Thyroid gland (tissue), 4 donors: Measurements from ENCODE around the gene ZNF865. TPM values are rescaled to one million over a fixed set of nuclear protein-coding genes. Genes with fewer than 3 reads are reported as not detected.

Experiments
- DNase-seq, 2 donors: peaks; one replicate each; pipeline ENCODE4 v3.0.0-alpha.2; 2019
- H3K27ac ChIP-seq, 3 donors: fragments of 200-600 bp; sonication (generic); 1 replicate in 2 of 3; 2 replicates in 1 of 3; pipeline ENCODE4 v1.5.1; 2016 to 2019; ENCODE audit warnings: mild to moderate bottlenecking in 1 of 3, moderate library complexity in 1 of 3
- H3K27me3 ChIP-seq: fragments of 200-600 bp; sonication (generic); one replicate; pipeline ENCODE4 v1.5.1; 2019
- H3K36me3 ChIP-seq, 2 donors: fragments of 200-600 bp; sonication (generic); one replicate each; pipeline ENCODE4 v1.5.1; 2016 to 2019
- H3K4me1 ChIP-seq, 2 donors: fragments of 200-600 bp; sonication (generic); one replicate each; pipeline ENCODE4 v1.5.1; 2017 to 2019
- H3K4me3 ChIP-seq, 3 donors: fragments of 200-600 bp; sonication (generic); replicated peaks in 1 of 3; 1 replicate in 2 of 3; 2 replicates in 1 of 3; pipeline ENCODE4 v1.5.1; 2016; ENCODE audit warnings: mild to moderate bottlenecking in 1 of 3
- H3K9me3 ChIP-seq: fragments of 200-600 bp; sonication (generic); one replicate; pipeline ENCODE4 v1.5.1; 2017
- POLR2A ChIP-seq, 2 donors: fragments of 450-650 bp; IDR thresholded peaks; one replicate each; pipeline ENCODE4 v1.6.1; 2017; ENCODE audit warnings: antibody characterized with exemption in 2 of 2, mild to moderate bottlenecking in 2 of 2, moderate library complexity in 1 of 2
- WGBS, 2 donors: methylation state at CpG; one replicate each; pipeline ENCODE4 v1.1.5; 2017; 5-methylcytosine and 5-hydroxymethylcytosine counted together
- intact Hi-C: fragments of 100-400 bp; cut with DNase I; formaldehyde crosslinking; loops from one replicate; pipeline ENCODE4 v1.15.1; 2023
- total RNA-seq, 4 donors: library from RNA; depleted of rRNA; stranded (reverse); fragments of >200 nt; gene quantifications; one replicate each; pipeline ENCODE4 v1.2.3, GENCODE V29; 2016
- TF ChIP-seq, protein P1 (sequence below), 6 experiments: fragments of 200-600 bp in 3 of 6; fragments of 450-650 bp in 3 of 6; sonication (generic) in 3 of 6; IDR thresholded peaks; one replicate each; pipeline ENCODE4 v1.5.1; 2016 to 2019; ENCODE audit warnings: antibody characterized with exemption in 6 of 6, mild to moderate bottlenecking in 2 of 6, inconsistent platforms in 1 of 6, moderate library complexity in 1 of 6

The ZNF865 gene
- total RNA-seq, 4 donors from 2014 or later = 5.5 to 12.6 (median 9.1) TPM

DNA sequence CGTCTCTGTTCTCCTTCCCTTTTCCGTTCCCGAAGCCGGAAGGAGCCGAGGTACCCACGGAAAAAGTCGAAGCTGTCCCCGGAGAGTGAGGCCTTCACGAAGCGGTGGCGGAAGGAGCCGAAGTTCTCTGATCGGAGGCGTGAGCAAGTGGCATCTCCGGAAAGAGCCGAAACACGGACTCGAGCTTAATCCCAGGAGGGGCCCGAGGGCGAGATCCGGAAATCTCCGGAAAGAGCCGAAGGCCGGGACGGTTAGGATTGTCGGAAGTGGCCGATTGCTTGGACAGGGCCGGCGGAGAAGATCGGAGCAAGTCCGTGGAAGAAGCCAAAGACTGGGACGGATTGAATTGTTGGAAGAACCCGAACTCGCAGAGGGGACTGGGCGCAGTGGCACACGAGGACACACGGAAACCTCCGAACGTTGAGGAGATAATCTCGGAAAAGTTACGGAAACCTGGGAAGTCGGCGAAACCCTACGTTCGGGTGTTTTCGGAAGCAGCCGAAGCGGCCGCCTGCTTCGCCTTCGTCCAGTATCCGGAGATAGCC, 48.9 kb downstream of the ZNF865 start:
- peaks cover 37 to 42% of the 10 kb centered on the region in 2 donors for H3K4me1 ChIP-seq
- H3K9me3 ChIP-seq = no peaks in the 10 kb centered on the region
- H3K36me3 ChIP-seq = peaks cover 0 to under 1% of the 10 kb centered on the region in 2 donors
- TF ChIP-seq POLR2A (IDR thresholded peaks at IDR 0.05) = no peak
- TF ChIP-seq, protein P1, sequence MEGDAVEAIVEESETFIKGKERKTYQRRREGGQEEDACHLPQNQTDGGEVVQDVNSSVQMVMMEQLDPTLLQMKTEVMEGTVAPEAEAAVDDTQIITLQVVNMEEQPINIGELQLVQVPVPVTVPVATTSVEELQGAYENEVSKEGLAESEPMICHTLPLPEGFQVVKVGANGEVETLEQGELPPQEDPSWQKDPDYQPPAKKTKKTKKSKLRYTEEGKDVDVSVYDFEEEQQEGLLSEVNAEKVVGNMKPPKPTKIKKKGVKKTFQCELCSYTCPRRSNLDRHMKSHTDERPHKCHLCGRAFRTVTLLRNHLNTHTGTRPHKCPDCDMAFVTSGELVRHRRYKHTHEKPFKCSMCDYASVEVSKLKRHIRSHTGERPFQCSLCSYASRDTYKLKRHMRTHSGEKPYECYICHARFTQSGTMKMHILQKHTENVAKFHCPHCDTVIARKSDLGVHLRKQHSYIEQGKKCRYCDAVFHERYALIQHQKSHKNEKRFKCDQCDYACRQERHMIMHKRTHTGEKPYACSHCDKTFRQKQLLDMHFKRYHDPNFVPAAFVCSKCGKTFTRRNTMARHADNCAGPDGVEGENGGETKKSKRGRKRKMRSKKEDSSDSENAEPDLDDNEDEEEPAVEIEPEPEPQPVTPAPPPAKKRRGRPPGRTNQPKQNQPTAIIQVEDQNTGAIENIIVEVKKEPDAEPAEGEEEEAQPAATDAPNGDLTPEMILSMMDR (IDR thresholded peaks at IDR 0.05) = no peak
- DNase-seq = peak; percentile 100
- H3K27ac ChIP-seq = peak overlapping the region; percentile 94 to 99 (median 96)
- 0 to 1% methylated on average over 36 to 42 of the region's 52 CpGs for WGBS, 2 donors
- H3K4me3 ChIP-seq = peak overlapping the region in 2 of 3 donors; percentile 27 to 76
- no peaks in the 10 kb centered on the region for H3K27me3 ChIP-seq
- intact Hi-C loops = loop anchor here (10.0 kb wide), 1 partner anchor 270 kb away; the partner anchor contains the start of genes RPL28 and TMEM238

DNA sequence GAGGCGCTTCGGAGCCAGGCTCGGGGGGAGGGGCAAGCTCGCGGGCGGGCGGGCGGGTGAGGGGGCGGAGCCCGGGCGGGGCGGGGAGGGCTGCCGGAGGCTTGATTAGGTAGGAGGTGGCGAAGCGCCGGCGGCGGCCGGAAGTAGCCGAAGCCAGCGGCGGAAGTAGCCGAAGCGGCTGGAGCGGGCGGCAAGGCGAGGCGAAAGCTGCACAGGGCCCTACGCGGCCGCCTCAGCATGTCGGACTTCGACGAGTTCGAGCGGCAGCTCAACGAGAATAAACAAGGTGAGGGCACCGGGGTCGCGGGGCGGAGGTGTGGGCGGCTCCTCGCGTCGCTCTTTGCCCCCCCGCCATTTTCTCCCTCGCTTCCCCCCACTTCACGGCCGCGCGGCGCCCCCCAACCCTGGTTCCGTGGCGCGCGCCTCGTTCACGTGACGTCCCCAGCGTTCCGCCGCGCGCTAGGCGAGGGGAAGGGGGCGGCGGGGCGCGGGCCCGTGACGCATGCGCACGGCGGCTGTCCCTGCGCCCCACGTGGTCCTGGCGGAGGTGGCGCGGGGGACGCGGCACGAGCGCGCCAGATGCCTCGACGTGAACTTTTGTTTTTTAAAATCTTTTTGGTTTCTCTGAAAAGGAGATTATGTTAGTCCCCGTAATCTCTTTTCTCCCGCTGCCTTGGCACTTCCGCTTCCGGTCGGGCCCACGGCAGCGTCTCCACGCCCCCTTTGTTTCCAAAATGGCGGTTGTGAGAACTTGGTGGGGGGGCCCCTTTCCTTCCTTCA, 49.6 kb downstream of the ZNF865 start, which contains the start of gene U2AF2:
Gene U2AF2 (plus strand): TSS at position 168 of the 780 bp plus-strand sequence. CDS start 70 bp downstream, at position 238.
- DNase-seq = peak; percentile 94 to 95
- Histone ChIP-seq H3K27me3 (no peaks in the 10 kb centered on the region), H3K4me1 (peaks cover 37 to 46% of the 10 kb centered on the region in 2 donors), H3K9me3 (no peaks in the 10 kb centered on the region), H3K27ac (peak within 1 kb of the TSS; percentile 94 to 99 (median 96)), H3K36me3 (peaks cover 5 to 7% of the 10 kb centered on the region in 2 donors), H3K4me3 (peak within 1 kb of the TSS; percentile 76 to 92 (median 91))
- TF ChIP-seq, protein P1 (IDR thresholded peaks at IDR 0.05) = peak in 2 of 6 experiments; percentile 4 to 15
- peak; percentile 14 to 71 for TF ChIP-seq POLR2A (IDR thresholded peaks at IDR 0.05)
- 0% methylated on average over 16 to 52 of the region's 95 CpGs for WGBS, 2 donors
- intact Hi-C loops = loop anchor here (10.0 kb wide), 1 partner anchor 270 kb away; the partner anchor contains the start of genes RPL28 and TMEM238

DNA sequence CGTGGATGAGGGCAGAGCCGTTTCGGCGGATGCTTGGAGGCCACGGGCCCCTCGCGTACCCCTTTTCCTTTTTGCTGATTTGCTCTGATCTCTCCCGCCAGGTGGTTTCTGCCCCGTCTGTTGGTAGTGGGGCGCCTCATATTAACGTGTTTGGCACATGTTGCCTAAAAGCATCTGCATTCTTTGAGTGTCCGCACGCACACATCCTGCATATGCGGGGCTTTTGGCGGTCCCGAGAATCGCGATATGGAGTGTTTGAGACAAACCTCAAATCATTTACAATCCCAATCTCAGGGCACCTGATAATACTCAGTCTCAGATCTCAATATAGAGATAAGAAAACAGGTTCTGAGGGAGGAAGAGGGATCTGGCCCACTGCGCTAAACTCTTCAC, 50.2 kb downstream of the ZNF865 start:
- no peak for DNase-seq
- Histone ChIP-seq H3K27ac (peak overlapping the region in 2 of 3 donors; percentile 94 to 99), H3K9me3 (no peaks in the 10 kb centered on the region), H3K4me1 (peaks cover 37 to 46% of the 10 kb centered on the region in 2 donors), H3K36me3 (peaks cover 10 to 13% of the 10 kb centered on the region in 2 donors), H3K27me3 (no peaks in the 10 kb centered on the region), H3K4me3 (peak overlapping the region; percentile 76 to 92 (median 91))
- TF ChIP-seq, protein P1 (IDR thresholded peaks at IDR 0.05) = no peak
- no peak for TF ChIP-seq POLR2A (IDR thresholded peaks at IDR 0.05)
- intact Hi-C loops = loop anchor here (10.0 kb wide), 1 partner anchor 271 kb away; the partner anchor contains the start of genes RPL28 and TMEM238
- 1 to 2% methylated on average over 19 of the region's 19 CpGs for WGBS, 2 donors

DNA sequence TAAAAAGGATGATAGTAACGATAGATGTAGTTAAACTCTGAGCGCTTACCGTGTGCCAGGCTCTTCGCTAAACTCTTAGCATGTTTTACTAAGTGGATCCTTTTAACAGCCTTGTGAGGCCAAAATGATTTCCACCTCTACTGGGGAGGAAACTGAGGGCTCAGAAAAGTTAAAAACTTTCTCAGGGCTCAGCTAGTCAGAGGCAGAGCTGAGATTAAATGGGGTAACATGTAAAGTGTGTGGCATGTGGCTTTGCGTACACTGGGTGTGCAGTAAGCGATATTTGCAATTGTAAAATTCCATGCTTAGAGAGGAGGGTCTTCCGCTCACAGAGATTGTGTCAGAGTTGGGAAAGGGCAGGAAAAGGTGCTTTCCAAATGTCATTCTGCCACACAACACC, 51.1 kb downstream of the ZNF865 start:
- Histone ChIP-seq H3K36me3 (peaks cover 19 to 22% of the 10 kb centered on the region in 2 donors), H3K4me1 (peaks cover 37 to 46% of the 10 kb centered on the region in 2 donors), H3K9me3 (no peaks in the 10 kb centered on the region), H3K27me3 (no peaks in the 10 kb centered on the region), H3K27ac (no peak overlapping the region), H3K4me3 (peak overlapping the region in 1 of 3 donors; percentile 76)
- DNase-seq = no peak
- TF ChIP-seq POLR2A (IDR thresholded peaks at IDR 0.05) = no peak
- TF ChIP-seq, protein P1 (IDR thresholded peaks at IDR 0.05) = no peak
- WGBS, 2 donors = 55% methylated on average over 7 of the region's 7 CpGs
- intact Hi-C loops = loop anchor here (10.0 kb wide), 1 partner anchor 272 kb away; the partner anchor contains the start of genes RPL28 and TMEM238
